Smooth muscle cell of the brain vasculature (primary cell): ENCODE measurements around the gene SUMO4.

Experiments used
- DNase-seq: peaks from one replicate; pipeline ENCODE4 v3.0.0-alpha.2; 2012; ENCODE audit warnings: low read depth, low spot score

Gene SUMO4

DNA sequence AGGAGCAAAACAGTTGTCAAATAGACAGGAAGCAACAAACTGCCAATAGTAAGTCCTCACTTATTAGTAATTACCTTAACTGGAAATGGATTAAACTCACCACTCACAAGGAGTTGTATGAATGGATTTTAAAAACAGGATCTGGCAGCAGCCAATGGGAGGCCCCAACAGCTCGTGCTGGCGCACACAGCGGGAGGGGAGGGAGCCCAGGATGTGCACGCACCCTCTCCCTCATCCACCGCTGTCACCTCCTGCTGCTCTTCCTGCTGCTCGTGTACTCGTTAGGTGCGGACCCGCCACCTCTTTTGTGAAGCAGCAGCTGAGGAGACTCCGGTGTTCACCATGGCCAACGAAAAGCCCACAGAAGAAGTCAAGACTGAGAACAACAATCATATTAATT lies at the start of gene SUMO4:
Gene SUMO4 (plus strand): TSS at position 213 of the 400 bp plus-strand sequence. CDS start 130 bp downstream, at position 343.
- DNase-seq, result no peak

GRCh38 chr6:149354009-149354408 lies 46.1 kb upstream of the SUMO4 start:
- no peak for DNase-seq

DNA sequence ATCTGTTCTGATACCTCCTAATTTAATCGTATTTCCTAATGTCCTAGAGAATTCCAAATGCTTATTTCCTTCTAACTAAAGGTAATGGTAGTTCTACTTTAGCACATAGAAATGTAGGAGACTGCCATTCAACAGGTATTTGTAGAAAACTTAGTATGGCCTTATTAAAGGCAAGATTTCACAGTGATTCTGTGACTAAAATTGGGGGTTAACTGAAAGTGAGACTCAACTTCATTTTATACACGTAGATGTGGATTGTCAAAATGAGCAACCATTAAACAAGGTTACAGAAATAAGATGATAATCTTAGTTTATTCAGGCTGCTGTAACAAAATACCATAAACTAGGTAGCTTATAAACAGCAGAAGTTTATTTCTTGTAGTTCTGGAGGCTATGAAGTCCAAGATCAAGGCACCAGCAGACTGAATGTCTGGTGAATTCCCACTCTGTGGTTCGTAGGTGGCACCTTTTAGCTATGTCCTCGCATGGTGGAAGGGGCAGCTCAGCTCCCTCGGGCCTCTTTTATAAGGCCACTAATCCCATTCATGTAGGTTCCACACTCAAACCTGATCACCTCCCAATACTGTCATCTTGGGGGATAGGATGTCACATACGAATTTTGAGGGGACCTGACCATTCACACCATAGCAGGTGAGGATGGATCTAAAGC lies 43.8 kb upstream of the SUMO4 start:
- no peak for DNase-seq

DNA sequence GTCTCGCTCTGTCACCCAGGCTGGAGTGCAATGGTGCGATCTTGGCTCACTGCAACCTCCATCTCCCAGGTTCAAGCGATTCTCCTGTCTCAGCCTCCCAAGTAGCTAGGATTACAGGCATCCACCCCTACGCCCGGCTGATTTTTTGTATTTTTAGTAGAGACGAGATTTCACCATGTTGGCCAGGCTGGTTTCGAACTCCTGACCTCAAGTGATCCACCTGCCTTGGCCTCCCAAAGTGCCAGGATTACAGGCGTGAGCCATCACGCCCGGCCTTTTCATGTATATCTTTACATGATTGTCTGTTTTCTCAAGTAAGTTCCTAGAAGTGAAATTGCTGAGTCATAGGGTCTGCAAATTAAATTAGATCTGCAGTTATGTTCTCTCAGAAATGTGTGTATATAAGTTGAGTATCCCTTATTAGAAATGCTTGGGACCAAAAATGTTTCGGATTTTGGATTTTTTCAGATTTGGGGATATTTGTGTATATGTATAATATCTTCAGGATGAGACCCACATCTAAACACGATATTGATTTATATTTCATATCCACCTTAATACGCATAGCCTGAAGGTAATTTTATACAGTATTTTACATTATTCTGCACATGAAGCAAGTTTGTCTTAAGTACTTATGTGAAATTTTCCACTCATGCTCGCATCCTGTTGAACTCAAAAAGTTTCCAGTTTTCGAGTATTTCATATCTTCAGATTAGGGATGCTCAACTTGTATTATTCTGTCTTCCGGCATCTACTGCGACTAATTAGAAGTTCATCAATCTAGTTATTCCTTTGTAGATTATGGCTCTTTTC lies 42.1 kb upstream of the SUMO4 start:
- DNase-seq, result no peak

GRCh38 chr6:149359440-149359839 lies 40.6 kb upstream of the SUMO4 start:
- DNase-seq, result no peak

GRCh38 chr6:149360536-149360935 lies 39.5 kb upstream of the SUMO4 start:
- no peak for DNase-seq

- no peak for DNase-seq
These were observed 37.8 kb upstream of the SUMO4 start for GRCh38 chr6:149362289-149362688.

GRCh38 chr6:149363154-149363553 lies 36.9 kb upstream of the SUMO4 start:
- no peak for DNase-seq

DNA sequence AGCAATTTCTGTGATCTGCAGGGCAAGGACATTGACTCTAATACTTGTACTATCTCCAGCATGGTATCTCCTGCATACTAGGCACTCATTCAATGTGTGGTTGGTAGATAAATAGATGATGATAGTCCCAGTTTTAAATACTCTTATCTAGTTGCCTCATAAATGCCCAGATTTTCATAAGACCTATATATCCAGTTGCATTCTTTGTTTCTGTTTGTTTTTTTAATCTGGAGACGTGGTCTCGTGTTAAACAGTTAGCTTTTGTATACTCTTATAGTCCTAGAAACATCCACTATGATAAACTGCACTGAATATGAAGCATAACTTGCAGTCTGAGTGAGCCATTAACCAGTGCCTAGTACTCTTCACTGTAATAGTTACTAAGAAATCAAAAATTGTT lies 35.5 kb upstream of the SUMO4 start:
- DNase-seq, result no peak

GRCh38 chr6:149365197-149365596 lies 34.9 kb upstream of the SUMO4 start:
- no peak for DNase-seq

DNA sequence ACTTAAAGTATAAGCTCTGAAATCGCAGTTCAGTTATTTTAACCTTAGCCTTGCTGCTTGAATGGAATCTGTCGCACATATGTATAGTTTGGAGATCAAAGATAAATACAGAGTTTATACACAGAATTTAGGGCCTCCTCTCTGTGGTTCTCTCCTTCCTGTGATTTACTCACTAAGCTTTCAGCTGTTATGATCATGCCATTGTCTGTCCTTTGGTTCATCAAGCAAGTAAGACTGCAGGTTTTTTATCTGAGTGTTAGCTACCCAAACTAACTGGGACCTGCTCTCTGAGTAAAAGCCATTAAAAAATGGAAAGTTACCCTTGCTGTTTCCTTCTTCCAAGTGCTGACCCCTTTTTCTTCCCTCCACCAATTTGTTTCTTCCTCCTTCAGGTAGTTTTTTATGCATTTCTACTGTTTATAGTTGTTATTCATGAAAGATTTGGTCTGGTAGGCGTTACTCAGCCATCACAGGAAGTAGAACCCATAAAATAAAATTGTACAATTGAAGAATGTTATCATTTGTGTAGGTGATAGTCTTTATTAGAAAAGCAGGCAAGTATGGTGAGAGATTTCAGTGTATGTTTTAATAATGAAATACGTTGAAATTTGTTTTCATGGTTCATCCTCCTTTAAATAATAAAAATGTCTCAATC lies 33.7 kb upstream of the SUMO4 start:
- no peak for DNase-seq

DNA sequence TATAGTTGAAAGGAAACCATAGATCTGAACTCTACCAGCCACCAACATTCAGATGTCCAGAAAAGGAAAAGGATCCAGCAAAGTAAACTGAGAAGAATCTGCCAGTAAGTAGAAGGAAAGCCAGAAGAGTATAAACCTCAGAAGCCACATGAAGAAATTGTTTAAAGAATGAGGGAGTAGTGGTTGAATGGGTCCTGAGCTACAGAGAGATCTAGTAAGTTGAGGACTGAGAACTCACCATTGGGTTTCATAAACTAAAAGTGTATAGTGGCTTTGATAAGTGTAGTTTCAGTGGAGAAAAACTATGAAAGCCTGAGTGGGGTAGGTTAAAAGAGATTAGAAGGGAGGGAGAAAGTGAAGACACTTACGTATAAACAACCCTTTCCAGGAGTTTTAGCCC lies 32.0 kb upstream of the SUMO4 start:
- no peak for DNase-seq

DNA sequence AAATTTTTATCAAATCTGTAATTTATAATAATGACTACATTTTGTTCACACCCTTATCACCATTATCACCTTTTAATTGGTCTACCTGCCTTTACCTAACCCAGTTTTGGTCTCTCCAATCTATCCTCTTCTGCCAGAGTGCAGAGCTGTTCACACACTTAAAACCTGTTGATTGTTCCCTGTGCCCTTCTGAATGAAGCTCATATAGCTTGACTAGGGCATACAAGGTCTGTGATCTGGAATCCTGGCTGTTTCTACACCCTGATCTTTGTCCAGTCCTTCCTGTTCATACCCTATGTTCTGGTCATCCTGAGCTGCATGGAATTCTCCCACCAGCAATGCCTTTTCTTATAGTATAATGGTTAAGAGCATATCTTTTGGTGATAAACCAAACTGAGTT lies 28.9 kb upstream of the SUMO4 start:
- no peak for DNase-seq

DNA sequence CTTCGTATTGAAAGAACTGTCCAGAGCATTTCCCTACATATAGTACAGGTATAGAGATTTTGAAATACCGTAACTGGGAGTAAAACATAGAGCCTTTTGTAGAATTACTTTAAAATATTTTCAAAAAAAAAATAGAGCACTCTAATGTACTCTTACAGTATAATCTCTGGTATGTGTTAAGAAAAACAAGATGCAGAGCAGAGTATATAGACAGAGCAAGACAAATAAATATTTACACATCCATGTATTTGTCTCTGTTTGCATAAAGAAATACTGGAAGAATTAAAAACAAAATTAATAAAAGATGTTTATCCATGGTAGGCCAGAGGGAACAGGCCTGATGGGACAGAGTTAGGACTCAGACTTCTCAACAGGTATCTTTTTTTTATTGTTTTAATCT lies 28.0 kb upstream of the SUMO4 start:
- DNase-seq, result no peak

DNA sequence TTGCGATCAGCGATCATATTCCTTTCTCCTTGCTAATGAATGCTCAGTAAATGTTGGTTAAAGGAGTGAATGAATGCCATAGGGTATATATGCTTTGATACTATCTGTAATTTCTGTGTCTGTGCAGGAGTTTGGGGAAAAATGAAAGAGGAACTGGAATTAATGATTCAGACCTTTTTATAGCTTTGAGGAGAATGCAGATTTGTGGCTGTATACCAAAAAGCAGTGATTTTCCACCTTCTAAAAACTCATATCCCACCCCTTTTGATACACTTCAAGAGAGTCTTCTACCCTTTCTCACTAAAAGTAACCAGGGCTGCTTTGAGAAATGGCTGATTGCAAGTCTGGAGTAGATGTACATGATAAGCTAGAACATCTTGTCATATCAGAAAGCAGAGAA lies 26.6 kb upstream of the SUMO4 start:
- DNase-seq, result no peak

GRCh38 chr6:149379977-149380376 lies 20.1 kb upstream of the SUMO4 start:
- DNase-seq, result no peak

DNA sequence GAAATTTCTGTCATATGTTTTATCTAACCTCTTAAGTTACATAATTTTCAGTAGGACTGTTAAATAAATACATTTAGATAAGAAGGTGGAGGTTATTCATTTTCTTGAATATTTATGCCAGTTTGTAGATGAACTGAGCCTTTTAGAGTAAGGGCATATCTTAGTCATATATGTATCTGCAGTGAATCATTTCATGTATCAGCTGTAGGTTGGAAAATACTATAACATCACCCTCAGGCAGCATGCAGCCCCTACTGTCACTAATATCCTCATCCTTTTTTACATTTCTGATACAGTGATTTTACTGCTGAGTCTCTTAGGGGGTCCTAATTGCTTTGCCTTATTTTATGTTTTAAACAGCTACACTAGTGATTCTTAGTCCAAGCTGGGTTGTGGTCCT lies 19.5 kb upstream of the SUMO4 start:
- no peak for DNase-seq

- DNase-seq, result no peak
These were observed 16.7 kb upstream of the SUMO4 start for GRCh38 chr6:149383371-149383770.

DNA sequence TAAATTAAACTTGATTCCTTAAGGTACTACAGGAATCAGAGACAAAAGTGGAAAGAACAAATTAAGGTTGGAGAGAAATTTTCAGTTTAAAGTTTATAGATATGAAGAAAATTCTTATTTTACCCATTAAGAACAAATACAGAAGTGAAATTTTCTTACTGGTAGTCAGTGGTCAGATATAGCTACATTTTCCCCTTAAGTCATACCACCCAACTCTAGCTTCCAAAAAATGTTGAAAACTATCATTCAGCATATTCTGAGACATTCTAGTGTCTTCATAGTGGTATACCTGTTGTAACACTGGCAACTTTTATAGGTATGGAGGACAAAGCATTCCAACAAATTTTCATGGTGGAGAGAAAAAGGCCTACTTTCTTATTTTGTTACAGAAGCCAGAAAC lies 15.6 kb upstream of the SUMO4 start:
- no peak for DNase-seq

DNA sequence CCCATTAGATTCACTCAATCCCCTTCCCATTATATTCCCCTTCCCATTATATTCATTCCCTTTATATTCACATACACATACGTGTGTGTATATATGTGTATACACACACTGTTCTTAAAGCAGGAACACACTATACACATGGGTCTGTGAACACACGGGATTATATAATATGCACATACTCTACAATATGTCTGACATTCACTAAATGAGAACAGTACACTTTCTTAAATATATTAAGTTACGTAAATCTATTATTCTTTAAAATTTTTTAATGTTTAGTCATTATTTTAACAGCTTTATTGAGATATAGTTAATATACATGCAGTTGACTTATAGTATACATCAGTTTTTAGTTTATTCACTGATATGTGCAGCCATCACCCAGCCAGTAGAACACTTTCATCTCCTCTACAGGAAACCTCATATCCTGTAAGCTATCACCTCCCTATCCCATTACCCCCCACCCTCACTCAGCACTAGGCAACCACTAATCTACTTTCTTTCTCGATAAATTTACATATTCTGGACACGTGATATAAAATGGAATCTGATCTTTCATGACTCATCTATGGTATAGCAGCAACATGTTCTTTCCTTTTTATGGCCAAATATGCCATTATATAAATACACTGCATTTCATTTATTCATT lies 13.9 kb upstream of the SUMO4 start:
- no peak for DNase-seq

- no peak for DNase-seq
These were observed 12.1 kb upstream of the SUMO4 start for GRCh38 chr6:149387779-149388512.
